Measurements from ENCODE around the gene SFT2D1.
"Not testable (repeated sequence)": the region's sequence is repeated elsewhere in the genome, so short reads cannot be mapped to it uniquely, and the experiment has no call there.

Gene SFT2D1

DNA sequence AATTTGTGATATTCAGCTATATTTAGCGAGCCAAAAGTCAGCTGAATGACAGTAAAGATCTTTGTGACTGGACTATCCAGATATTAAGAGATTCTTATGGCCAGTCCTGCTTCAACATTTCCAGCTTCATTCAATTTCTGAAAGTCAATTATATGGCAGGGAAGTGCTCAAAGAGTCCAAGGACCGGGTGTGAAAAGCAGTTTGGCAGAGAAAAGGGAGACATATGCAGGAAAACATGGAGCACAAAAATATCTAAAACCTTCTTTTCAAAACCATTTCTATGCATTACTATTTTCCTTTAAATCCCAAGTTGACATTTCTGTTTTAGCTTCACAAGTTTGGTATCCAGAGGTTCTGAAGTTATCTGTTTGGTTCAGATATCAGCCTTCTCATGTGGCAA is 35.4 kb upstream of the SFT2D1 start:
- H3K4me1 ChIP-seq (ENCODE audit: insufficient read depth, low read length) = 0 out of 2 replicates have a peak, but pooled peaks cover 2% of the 10 kb centered on the region
- no peak overlapping the region for H3K9ac ChIP-seq (ENCODE audit: low read depth, low read length)
- no peaks in the 10 kb centered on the region for H3K9me3 ChIP-seq (ENCODE audit: control insufficient read depth, insufficient read depth, low read length)
- H3K36me3 ChIP-seq (ENCODE audit: insufficient read depth, low read length) = no peaks in the 10 kb centered on the region

DNA sequence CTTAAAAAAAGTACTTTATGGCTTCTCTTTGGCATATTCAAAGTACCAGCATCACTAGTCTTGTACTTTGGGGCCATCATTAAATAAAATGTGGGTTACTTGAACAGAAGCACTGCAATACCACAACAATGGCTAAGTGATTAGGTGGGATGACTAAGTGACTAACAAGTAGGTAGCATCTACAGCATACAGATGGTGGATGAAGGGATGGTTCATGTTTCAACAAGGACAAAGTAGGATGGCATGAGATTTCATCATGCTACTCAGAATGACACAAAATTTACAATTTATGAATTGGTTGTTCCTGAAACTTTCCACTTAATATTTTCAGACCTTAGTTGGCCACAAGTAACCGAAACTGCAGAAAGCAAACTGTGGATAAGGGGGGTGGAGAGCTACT is 32.7 kb upstream of the SFT2D1 start:
- Histone ChIP-seq H3K4me1 (ENCODE audit: insufficient read depth, low read length) (peaks cover 2% of the 10 kb centered on the region; the same call in 1 of the 2 replicates), H3K36me3 (ENCODE audit: insufficient read depth, low read length) (no peaks in the 10 kb centered on the region), H3K9me3 (ENCODE audit: control insufficient read depth, insufficient read depth, low read length) (no peaks in the 10 kb centered on the region), H3K9ac (ENCODE audit: low read depth, low read length) (no peak overlapping the region)

DNA sequence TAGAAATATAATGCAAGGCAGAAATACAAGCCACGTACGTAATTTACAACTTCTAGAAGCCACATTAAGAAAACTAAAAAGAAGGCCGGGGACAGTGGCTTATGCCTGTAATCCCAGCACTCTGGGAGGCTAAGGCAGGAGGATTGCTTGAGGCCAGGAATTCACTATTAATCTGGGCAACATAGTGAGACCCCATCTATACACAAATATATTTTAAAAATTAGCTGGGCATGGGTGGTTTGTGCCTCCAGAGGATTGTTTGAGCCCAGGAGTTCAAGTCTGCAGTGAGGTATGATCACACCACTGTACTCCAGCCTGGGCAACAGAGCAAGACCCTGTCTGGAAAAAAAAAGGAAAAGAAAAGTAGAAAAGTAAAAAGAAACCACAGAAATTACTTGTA is 28.1 kb upstream of the SFT2D1 start:
- Histone ChIP-seq H3K36me3 (ENCODE audit: insufficient read depth, low read length) (no peaks in the 10 kb centered on the region), H3K4me1 (ENCODE audit: insufficient read depth, low read length) (peaks cover 27% of the 10 kb centered on the region), H3K9ac (ENCODE audit: low read depth, low read length) (no peak overlapping the region), H3K9me3 (ENCODE audit: control insufficient read depth, insufficient read depth, low read length) (no peaks in the 10 kb centered on the region)

DNA sequence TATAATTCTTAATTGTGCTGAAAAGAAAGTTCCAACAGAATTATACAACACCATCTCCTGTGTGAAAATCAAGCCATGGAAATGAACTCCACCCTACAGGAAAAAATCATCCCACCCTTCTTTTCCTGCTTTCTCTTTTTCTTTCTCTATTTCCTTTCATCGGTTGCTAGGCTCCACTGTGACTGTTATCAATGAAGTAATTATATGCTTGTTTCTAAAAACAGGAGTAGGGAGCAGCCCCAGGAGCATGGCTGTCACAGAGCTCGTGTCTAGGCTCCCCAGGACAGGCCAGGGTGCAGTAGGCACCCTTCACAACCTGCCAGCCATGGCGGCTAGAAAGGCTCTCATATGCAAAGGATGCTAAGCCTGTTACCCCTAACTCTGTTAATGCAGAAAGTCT is 27.4 kb upstream of the SFT2D1 start:
- no peaks in the 10 kb centered on the region for H3K36me3 ChIP-seq (ENCODE audit: insufficient read depth, low read length)
- no peak overlapping the region for H3K9ac ChIP-seq (ENCODE audit: low read depth, low read length)
- peaks cover 32% of the 10 kb centered on the region for H3K4me1 ChIP-seq (ENCODE audit: insufficient read depth, low read length)
- no peaks in the 10 kb centered on the region for H3K9me3 ChIP-seq (ENCODE audit: control insufficient read depth, insufficient read depth, low read length)

DNA sequence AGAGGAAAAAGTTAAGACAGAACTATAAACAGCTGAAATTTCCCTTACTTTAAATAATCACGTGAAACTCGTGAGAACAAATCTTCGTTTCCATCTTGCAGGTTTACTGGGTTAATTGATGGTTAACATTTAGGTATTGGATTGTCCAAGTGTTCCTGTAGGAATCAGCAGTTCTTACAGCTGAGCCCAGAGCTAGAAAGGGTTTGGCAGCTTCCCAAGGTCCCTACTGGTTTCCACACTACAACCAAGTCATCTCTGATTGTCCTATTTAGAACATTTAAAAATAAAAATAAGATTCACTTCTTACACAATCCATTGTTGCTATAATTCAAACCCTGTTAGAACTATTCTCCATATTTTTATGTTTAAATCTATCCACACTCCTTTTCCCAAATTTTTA is 24.6 kb upstream of the SFT2D1 start:
- Histone ChIP-seq H3K36me3 (ENCODE audit: insufficient read depth, low read length) (no peaks in the 10 kb centered on the region), H3K9ac (ENCODE audit: low read depth, low read length) (no peak overlapping the region), H3K9me3 (ENCODE audit: control insufficient read depth, insufficient read depth, low read length) (no peaks in the 10 kb centered on the region), H3K4me1 (ENCODE audit: insufficient read depth, low read length) (peaks cover 38% of the 10 kb centered on the region)

DNA sequence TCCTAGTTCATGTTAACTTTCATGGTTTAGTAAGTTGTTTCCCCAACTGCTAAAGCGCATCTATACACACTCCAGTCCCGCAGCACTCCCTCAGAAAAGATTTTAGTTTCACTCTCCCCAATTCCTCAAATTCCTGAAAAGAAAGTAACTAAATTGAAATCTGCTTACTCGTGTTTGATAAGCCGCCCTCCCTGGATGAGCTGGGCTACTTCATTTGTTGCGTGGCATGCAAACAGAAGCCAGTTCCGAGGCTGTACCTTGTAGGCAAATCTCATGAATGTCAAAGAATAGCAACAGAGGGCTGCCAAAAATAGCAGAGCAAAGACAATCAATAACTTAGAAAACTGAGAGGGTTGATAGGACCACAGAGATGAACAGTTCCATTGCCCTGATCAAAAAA is 23.5 kb upstream of the SFT2D1 start:
- no peaks in the 10 kb centered on the region for H3K36me3 ChIP-seq (ENCODE audit: insufficient read depth, low read length)
- H3K4me1 ChIP-seq (ENCODE audit: insufficient read depth, low read length) = peaks cover 42% of the 10 kb centered on the region
- H3K9me3 ChIP-seq (ENCODE audit: control insufficient read depth, insufficient read depth, low read length) = no peaks in the 10 kb centered on the region
- peak overlapping the region; percentile 10 for H3K9ac ChIP-seq (ENCODE audit: low read depth, low read length)

DNA sequence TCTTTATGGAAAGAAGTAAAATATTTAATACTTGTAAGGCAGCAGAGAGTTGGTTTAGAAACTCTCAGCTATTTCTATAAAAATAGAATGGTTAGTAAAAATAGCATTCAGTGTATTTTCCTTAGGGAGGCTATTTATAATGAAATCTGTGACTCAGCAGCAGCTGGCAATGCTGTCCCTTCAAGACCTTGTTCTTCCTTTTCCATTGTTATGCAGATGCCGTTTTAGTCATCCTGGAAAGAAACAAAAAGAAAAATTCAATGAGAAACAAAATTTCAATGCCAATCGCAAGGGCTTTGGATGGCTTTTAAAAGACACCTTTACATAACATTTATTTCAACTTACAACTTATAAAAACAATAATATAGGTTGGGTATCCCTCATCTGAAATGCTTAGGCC is 22.9 kb upstream of the SFT2D1 start:
- Histone ChIP-seq H3K9me3 (ENCODE audit: control insufficient read depth, insufficient read depth, low read length) (no peaks in the 10 kb centered on the region), H3K4me1 (ENCODE audit: insufficient read depth, low read length) (peaks cover 47% of the 10 kb centered on the region), H3K36me3 (ENCODE audit: insufficient read depth, low read length) (no peaks in the 10 kb centered on the region), H3K9ac (ENCODE audit: low read depth, low read length) (peak overlapping the region; percentile 10; the same call in 1 of the 2 replicates)

DNA sequence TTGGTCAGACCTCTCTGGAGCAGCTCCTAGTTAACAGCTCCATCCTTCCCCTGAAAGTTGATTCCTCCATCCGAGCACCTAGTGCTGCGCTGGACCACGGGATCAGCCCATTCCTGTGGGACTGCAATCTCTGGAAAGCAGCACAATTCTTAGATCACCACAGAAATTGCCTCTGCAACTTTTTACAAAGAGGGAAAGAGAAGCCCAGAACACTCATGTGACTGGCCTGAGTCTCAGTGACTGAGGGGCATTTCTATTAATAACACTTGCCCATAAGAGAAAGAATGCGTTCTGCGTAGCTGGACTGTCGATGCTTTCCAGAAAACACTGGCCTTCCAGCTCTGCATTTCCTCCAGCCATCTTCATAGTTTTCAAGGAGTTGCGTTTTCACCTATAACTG is 22.1 kb upstream of the SFT2D1 start:
- no peaks in the 10 kb centered on the region for H3K36me3 ChIP-seq (ENCODE audit: insufficient read depth, low read length)
- H3K9ac ChIP-seq (ENCODE audit: low read depth, low read length) = no peak overlapping the region
- H3K4me1 ChIP-seq (ENCODE audit: insufficient read depth, low read length) = peaks cover 50% of the 10 kb centered on the region
- no peaks in the 10 kb centered on the region for H3K9me3 ChIP-seq (ENCODE audit: control insufficient read depth, insufficient read depth, low read length)

DNA sequence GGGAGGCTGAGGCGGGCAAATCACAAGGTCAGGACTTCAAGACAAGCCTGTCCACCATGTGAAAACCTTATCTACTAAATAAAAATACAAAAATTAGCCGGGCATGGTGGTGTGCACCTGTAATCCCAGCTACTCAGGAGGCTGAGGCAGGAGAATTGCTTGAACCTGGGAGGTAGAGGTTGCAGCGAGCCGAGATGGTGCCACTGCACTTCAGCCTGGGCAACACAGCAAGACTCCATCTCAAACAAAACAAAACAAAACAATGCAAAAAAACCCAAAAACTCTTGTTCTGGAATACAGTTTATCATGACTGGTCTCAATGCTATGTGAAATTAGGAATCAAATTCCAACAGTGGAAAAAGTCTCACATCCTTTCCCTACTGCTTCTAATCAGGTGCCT is 20.1 kb upstream of the SFT2D1 start:
- H3K4me1 ChIP-seq (ENCODE audit: insufficient read depth, low read length) = peaks cover 40% of the 10 kb centered on the region
- not testable (repeated sequence) for H3K9ac ChIP-seq (ENCODE audit: low read depth, low read length); H3K9me3 ChIP-seq (ENCODE audit: control insufficient read depth, insufficient read depth, low read length); H3K36me3 ChIP-seq (ENCODE audit: insufficient read depth, low read length)

DNA sequence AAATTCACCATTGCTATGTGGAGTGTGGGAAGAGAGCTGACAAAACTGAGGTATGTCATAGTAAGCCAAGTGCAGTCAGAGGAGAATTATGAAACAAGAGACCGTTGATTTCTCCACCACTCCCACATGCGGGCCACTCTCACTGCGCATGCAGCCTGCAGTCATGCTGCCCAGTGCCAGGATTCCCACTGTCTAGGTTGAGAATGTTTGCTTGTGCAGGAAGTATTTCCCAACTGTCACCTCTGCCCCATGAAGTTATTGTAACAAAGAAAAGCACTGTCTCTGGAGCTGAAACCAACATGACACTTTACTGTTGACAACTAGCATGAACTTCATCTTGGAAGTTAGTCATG is 18.7 kb upstream of the SFT2D1 start:
- H3K36me3 ChIP-seq (ENCODE audit: insufficient read depth, low read length) = no peaks in the 10 kb centered on the region
- H3K9ac ChIP-seq (ENCODE audit: low read depth, low read length) = no peak overlapping the region
- H3K9me3 ChIP-seq (ENCODE audit: control insufficient read depth, insufficient read depth, low read length) = no peaks in the 10 kb centered on the region
- H3K4me1 ChIP-seq (ENCODE audit: insufficient read depth, low read length) = peaks cover 29% of the 10 kb centered on the region

DNA sequence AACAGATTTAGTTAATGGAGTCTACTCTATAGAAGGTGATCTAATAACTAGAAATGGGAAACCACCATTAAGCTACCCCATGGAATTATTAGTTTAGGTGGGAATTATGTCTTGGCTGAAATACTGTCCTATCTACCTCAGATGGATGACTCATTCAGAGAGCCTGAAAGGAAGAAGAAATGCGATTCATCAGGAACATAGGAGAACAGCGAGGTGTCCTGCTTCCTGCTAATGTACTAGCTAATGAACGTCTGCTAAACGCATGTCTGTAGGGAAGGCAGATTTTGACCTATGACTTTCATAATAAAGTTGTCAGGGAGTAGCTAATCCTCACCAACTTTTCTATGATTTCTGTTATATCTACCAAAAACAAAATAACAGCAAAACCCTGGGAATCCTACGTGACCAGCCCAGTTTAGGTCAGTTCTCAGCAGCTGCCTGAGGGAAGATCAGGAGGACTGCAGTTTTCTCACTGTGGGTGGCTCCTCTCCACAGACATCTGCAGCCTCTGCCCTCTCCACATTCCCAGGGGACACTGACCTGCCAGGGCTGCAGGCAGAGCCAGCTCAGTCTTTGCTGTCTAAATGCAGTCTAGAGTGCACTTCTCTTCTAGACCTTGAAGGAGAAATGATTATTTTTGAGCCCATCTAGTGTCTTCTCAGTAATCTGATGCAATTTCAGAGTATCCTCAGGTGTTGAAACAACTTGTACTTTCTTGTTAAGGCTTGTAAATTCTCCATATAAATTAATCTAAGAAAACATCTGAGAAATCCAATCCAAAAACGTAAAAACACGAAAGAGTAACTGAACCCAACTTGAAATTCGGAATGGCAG is 18.1 kb upstream of the SFT2D1 start:
- Histone ChIP-seq H3K36me3 (ENCODE audit: insufficient read depth, low read length) (no peaks in the 10 kb centered on the region), H3K4me1 (ENCODE audit: insufficient read depth, low read length) (peaks cover 28% of the 10 kb centered on the region), H3K9me3 (ENCODE audit: control insufficient read depth, insufficient read depth, low read length) (no peaks in the 10 kb centered on the region), H3K9ac (ENCODE audit: low read depth, low read length) (no peak overlapping the region)

DNA sequence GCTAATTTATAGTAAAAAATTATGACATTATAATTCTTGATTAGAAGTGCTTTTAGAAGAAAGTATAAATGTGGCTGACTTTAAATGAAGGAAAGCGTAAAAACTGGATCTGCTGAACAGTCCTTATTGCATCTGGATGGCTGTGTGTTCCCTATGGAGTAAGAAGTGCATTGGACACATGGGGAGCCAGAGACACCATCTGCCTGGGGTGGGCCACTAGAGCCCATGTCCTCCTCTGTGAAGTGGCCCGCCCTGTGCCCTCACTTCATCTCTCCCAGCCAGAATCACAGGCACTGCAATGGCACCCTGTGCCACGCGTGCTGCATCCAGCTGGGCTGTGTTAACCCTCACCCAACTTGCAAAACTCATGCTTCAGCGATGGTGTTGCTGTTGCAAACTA is 13.2 kb upstream of the SFT2D1 start:
- Histone ChIP-seq H3K36me3 (ENCODE audit: insufficient read depth, low read length) (no peaks in the 10 kb centered on the region), H3K4me1 (ENCODE audit: insufficient read depth, low read length) (peaks cover 13% of the 10 kb centered on the region), H3K9ac (ENCODE audit: low read depth, low read length) (no peak overlapping the region), H3K9me3 (ENCODE audit: control insufficient read depth, insufficient read depth, low read length) (peaks cover 2% of the 10 kb centered on the region; the same call in 1 of the 2 replicates)

DNA sequence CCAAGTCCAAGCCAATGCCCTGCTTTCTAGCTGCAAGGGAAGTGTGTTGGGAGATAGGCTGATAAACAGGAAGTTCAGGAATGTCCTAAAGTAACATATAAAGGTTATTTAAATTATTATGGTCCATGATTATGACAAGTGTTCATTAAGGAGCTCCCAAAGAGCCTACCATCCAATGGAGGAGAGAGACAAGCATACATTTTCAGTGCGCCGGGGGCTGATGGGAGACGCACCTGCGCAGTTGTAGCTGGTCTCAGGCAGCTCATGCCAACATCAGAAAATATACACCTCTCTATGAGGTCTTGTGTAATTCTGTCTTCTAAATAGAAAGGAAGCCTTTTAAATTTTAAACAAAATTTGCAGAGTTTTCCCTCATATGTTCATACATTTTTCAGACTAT is 12.6 kb upstream of the SFT2D1 start:
- Histone ChIP-seq H3K36me3 (ENCODE audit: insufficient read depth, low read length) (no peaks in the 10 kb centered on the region), H3K4me1 (ENCODE audit: insufficient read depth, low read length) (peaks cover 8% of the 10 kb centered on the region; the same call in 1 of the 2 replicates), H3K9ac (ENCODE audit: low read depth, low read length) (no peak overlapping the region), H3K9me3 (ENCODE audit: control insufficient read depth, insufficient read depth, low read length) (peaks cover 2% of the 10 kb centered on the region; the same call in 1 of the 2 replicates)

DNA sequence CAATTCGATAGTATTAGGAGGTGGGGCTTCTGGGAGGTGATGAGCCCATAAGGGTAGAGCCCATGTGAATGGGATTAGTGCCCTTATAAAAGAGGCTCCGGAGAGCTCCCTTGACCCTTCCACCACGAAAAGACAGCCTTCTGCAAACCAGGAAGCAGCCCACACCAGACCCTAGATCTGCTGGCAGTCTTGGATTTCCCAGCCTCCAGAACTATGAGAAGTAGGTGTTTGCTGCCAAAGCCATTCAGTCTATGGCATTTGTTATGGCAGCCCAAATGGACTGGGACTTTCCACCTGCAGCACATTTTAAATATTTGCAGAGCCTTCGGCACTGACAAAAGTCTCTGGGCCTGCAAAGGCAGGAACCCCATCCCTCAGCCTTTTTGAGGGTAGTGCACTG is 11.8 kb upstream of the SFT2D1 start:
- Histone ChIP-seq H3K9ac (ENCODE audit: low read depth, low read length) (no peak overlapping the region), H3K4me1 (ENCODE audit: insufficient read depth, low read length) (peaks cover 8% of the 10 kb centered on the region; the same call in 1 of the 2 replicates), H3K36me3 (ENCODE audit: insufficient read depth, low read length) (no peaks in the 10 kb centered on the region), H3K9me3 (ENCODE audit: control insufficient read depth, insufficient read depth, low read length) (peaks cover 9% of the 10 kb centered on the region; the same call in 1 of the 2 replicates)

DNA sequence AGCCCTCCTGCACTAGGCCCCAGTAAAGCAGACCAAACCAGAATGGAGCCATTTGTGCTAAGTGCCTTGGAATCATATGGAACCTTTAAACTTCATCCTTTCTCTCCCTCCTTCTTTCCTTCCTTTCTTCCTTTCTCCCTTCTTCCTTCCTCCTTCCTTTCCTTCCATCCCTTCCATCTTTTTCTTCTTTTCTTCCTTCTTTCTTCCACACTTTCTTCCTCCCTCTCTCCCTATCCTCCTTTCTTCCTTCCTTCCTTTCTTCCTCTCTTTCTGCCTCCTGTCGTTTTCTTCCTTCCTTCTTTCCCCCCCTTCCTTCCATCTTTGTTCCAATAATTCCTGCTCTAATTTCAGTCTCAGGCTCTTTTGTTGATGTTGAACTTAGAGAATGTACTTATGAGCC is 11.2 kb upstream of the SFT2D1 start:
- H3K9ac ChIP-seq (ENCODE audit: low read depth, low read length) = no peak overlapping the region
- H3K4me1 ChIP-seq (ENCODE audit: insufficient read depth, low read length) = peaks cover 8% of the 10 kb centered on the region; the same call in 1 of the 2 replicates
- peaks cover 10% of the 10 kb centered on the region; the same call in 1 of the 2 replicates for H3K9me3 ChIP-seq (ENCODE audit: control insufficient read depth, insufficient read depth, low read length)
- H3K36me3 ChIP-seq (ENCODE audit: insufficient read depth, low read length) = no peaks in the 10 kb centered on the region
